GM18526 (cell line): ENCODE results near the gene ACYP2.

Experiments used
- POLR2A ChIP-seq: IDR thresholded peaks from 3 replicates; pipeline ENCODE4 v1.6.1; 2011; ENCODE audit not compliant: insufficient read length; ENCODE audit errors: extremely low read depth

The ACYP2 gene

DNA sequence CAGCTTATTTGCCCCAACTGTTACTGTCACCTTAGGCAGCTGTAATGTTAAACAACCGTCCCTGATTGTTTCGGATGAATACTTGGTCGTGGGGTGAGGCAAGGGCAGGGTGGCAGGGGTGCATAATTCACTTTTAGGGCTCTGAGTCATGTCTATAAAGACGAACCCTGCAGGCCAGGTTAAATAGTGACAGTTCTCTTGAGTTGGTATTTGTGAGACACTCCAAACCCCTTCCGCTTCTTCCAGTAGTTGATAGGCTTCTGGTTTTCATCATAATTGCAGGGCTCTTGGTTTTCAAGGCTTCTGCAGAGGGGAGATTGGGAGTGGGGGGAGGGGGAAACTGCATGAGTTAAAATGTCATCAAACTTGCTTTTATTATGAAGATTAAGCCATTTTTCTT, 237.8 kb downstream of the ACYP2 start:
- no peak for TF ChIP-seq POLR2A
